Measurements from ENCODE around the gene PGF.

PGF gene

DNA sequence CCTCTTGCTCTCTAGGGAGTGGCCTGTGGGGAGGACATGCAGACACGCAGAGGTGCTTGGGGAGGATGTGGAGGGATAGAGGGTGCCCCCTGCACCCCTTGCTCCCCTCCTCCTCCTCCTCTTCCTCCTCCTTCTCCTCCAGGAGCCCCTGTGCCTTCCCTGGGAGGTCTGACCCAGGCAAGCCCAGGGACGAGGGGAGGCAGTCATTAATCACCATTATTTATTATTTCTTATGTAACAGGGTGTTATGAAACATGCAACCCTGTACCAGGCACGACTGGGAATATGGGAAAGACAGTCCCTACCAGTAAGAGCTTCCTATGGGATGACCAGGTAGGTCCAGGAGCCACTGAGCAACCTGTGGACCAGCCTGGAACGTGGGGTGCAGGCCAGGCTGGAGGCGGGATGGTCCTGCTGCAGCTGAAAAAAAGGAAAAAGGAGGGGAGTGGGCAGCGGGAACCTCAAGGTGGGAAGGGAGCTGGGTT is 22.5 kb upstream of the PGF start:
- DNase-seq = no peak

DNA sequence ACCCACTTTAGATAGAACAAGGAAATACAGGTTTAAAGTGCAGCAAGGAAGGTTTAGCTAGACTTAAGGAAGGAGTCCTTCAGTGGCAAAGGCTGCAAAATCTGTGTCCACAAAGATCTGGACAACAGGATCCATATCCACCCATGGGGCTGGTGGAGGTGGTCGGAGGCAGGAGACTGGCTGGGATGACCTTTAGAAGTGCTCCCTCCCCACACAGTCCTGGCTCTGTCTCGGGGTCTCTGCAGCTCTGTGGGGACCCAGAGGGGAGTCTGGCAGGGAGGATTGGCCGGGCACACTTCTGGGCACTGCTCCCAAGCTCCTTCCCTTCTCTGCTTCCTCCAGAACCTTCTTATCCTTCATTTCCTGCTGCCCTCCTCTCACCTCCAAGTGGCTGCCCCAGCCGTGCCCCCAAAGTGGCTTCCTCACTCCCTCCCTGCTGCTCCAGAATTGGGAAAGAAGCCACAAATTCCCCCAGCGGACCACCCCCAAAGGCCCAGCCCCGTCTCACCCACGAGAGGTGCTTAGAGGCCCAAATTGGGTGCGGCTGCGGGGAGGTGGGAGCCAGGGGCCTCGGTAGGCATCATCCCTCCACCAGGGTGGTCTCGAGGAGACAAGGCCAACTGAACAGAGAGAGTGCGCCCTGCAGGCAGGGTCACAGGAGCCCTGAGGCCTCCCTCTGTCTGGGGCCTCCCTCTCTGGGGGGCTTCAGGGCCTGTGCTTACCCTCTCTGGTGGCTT is 21.9 kb upstream of the PGF start:
- no peak for DNase-seq

DNA sequence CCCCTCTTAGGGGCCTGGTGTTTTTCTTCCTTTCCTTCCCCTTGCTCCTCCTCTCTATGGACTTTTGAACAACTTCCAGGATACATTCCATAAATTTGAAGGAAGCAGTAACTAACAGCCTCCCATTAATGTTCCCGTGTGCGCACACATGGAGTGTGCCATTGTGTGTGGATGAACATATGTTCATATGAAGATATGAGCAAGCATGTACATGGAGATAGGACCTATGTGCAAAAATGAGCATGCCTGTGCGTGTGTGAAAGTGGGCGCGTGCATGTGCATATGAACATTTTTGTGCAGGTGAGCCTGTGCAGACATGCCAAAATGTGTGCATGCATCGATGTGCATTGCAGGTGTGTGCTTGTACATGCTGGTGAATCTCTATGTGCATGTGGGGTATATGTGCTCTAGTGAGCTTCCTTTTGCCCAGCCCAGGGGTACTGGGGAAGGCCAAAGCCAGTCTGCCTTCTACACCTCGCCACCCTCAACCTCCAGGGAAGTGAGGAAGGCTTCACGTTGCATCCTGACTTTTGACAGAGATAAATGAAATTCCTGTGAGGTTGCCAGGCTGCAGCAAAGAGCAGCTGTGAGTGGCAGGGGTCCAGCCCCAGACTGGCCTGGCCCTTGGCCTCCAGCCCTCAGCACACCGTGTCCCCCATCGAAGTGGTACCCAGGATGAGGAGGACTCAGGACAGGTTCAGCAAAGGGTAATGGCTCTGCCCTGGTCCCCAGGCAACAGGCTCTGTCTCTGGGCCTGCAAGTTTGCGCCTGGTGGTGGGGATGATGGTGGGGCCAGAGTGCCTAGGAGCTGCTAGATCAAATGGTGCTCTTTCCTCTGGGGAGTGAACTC is 21.1 kb upstream of the PGF start:
- DNase-seq = no peak

GRCh38 chr14:74975059-74975810 is 19.8 kb upstream of the PGF start:
- no peak for DNase-seq

GRCh38 chr14:74974364-74975058 is 19.1 kb upstream of the PGF start:
- no peak for DNase-seq

- DNase-seq = no peak
Measured at GRCh38 chr14:74973905-74974363, 18.5 kb upstream of the PGF start.

DNA sequence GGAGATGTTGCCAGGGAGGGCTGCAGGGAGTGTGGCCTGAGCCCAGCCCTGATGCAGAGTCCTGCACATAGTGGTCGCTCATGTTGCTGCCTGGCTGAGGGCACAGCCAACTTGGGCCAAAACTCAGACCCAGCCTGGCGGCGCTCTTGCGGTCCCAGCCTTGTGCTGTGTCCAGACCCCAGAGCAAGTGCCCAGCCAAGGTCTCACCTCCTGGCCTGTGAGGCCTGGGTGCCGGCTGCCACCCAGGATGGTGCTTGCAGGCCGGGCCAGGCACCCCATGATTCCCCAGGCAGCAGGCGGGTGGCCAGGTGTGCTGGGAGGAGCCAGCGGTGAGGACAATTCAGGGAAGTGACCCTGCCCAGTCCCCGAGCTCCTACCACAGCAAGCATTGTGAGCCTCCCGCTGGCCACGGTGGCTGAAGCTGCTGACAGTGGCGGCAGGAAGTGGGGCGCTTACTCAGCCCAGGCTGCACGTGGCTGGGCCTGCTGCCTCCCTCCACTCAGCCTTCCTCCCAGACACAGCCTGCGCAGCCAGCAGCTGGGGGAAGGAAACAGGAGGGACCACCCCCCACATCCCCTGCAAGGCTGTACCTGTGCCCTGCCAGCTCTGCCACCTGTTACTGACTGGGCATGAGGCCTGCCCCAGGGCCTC is 17.7 kb upstream of the PGF start:
- no peak for DNase-seq

DNA sequence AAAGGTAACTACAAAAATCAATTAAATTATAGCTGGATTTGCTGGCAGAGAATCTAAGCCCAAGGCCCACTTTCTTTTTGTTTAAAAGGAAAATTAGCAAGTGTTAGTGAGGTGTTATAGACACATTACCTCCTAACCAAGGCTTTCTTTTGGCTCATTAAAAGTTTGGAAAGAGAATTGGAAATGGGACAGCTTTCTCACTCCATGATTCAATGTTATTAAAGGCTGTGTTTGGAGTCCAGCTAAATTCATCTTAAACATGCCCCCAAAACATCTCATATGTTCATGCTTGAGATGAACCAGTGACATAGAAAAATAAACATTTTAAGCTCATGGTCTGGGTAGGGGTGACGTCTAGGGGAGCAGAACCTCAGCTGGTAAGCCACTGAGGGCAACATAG is 13.4 kb upstream of the PGF start:
- DNase-seq = no peak

- no peak for DNase-seq
Measured at GRCh38 chr14:74965486-74966153, 10.2 kb upstream of the PGF start.

DNA sequence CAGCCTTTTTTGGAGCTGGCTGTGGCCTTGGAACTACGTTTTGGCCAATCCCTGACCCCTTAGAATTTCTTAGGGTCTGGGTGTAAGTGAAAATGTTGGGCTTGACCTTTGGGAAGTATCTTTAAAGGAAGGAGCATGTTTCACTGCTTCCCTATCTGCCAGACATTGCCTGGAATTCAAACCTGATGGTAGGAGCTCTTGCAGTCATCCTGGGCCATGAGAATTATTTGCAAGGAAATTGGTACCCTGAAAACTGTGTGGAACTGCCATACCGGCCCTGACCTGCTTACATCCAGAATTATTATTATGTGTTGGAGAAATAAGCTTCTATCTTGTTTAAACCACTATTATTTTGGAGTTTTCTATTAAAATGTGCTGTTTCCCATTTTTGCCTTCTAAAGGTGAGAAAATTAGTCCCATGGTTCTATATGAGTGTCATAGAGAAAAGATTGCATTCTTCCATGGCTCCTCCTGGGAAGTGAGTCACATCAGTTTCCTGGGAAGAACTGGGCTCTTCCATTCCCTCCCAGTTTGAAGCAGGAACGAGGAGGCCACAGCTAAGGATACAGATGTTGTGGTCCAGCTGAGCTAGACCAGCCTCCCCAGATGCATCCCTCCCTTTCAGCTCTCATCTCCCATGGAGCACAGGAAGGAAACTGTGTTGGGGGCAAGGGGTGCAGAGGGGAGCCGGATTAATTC is 9.5 kb upstream of the PGF start:
- DNase-seq = no peak

DNA sequence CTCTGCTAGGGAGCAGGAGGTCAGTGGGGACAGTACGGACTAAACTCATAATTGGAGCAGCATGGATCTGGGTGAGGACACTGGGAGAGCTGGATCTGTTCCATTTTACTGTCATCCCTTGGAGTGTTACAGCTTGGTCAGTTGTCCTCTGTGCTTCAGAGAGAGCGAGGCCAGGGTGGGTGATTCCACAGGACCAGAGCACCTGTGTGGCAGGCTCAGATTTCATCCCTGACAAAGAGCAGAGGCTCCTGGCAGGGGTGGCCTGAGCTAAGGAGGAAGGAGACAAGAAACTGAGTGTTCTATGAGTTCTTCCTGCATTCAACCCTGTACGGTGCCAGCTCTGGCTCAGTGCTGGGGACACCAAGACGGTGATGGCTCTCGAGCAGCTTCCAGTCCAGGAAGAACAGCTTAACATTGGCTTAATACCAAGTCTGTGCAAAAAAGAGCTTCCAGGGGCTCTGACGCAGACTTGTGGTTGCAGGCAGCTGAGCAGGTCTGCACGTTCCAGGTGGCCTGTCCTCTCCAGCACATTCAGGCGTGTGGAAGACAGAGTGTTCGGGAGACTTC is 8.4 kb upstream of the PGF start:
- DNase-seq = no peak

- DNase-seq = no peak
Measured at GRCh38 chr14:74963178-74963704, 7.8 kb upstream of the PGF start.

- no peak for DNase-seq
Measured at GRCh38 chr14:74962493-74962892, 7.1 kb upstream of the PGF start.

DNA sequence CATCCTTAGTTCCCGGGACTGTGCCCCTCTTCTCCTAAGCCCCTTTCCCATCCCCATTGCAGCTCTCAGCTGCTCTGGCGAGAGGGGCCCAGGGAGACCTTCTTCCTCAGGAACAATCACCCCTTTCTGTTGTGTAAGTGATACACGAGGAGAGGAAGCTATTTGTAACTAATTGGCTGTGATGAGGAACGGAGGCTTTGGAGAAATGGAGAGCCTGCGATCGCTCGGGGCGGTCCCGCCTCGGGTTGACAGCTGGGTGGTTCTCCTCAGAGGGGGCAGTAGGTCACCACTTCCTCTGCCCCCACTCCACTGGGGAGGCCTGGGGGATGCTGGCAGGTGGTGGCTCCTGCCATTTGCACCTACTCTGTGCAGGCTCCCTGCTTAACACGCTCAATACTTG is 6.6 kb upstream of the PGF start:
- DNase-seq = no peak

DNA sequence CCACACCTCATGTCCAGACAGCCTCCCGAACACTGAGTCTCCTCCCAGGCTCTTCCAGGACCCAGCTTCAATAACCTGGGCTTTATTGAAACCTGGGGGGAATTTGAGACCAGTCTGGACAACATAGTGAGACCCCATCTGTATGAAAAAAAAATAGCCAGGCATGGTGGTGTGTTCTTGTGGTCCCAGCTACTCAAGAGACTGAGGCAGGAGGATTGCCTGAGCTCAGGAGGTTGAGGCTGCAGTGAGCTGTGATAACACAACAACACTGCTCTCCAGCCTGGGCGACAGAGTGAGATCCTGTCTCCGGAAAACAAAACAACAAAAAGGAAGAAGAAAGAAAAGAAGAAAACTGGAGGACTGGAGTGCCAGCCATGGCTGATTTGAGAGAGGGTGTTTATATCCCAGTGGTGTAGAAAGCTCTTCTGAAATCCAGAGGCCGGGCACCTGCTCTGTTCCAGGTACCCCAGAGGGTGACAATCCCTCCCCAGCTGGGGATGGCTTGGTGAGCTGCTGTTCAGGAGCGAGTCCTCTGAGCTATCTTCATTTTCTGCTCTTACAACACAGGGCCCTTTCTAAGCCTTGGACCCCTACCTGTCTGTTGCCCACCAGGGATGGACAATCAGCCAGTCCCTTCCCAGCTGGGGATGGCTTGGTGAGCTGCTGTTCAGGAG is 6.0 kb upstream of the PGF start:
- DNase-seq = no peak

DNA sequence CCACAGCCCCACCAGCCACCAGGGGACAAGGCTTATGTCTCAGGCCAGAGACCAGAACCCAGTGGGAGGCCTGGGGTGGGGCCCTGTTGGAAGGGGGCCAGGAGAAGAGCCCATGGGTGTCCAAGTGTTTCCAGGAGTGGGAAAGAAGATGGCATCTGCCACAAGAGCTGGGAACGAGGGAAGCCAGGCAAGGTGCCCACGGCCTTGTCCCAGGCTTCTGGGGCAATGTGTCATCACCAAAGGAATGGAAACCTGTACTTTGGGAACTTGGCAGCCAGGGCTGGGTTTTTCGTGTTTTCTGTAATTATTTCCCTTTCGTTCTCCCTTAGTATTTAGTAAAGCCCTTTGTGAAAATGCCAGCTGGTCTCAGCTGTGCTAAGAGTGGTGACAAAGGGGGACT is 5.3 kb upstream of the PGF start:
- DNase-seq = no peak

- DNase-seq = no peak
Measured at GRCh38 chr14:74959596-74960180, 4.3 kb upstream of the PGF start.

DNA sequence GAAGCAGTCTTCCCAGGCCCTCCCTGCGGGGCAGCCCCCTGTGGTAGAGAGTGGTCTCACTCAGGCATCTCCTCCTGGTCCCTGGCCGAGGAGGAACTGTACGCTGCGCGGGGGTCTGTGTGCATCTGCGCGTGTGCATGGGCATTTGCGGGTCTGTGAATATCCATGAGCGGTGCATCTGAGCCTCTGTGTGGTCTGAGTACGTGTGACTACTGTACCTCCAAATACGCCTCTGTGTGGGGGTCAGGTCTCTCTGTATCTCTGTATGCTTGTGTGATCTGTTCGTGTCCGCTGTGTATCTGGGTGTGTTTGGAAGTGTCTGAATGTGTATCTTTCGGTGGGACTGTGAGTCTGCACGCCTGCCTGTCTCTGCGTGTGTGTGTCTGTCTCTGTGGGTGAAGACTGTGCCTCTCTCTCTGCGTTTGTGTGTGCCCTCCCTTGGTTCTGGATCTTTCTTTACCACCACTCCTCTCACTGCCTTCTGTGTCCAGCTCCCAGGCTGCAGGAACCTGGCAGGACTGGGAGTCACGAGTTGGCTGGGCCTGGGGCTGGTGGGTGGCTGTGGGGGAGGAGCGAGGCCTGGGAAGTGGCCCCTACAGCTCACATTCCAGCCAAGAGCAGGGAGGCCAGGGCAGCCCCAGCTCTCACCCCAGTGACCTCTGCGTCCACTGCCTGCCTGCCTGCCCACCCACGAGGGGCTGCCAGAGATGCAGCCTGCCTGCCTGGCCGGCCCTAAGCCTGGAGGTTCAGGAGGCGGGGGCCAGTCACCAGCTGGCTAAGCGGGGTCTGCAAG is 1.1 kb upstream of the PGF start:
- no peak for DNase-seq

GRCh38 chr14:74956027-74956279 is 556 bp upstream of the PGF start:
- DNase-seq = no peak
